Urinary bladder (tissue), 4 donors: Measurements from ENCODE around the gene TMED8. TPM values are rescaled to one million over a fixed set of nuclear protein-coding genes. Genes with fewer than 3 reads are reported as not detected.
"Not testable (repeated sequence)": the region's sequence is repeated elsewhere in the genome, so short reads cannot be mapped to it uniquely, and the experiment has no call there.

ENCODE experiments used
- DNase-seq: peaks from one replicate; pipeline ENCODE4 v3.0.0-alpha.2; 2015; ENCODE audit errors: extremely low spot score
- H3K27ac ChIP-seq: one replicate; pipeline ENCODE4 v1.5.1; 2013; ENCODE audit warnings: low read depth, mild to moderate bottlenecking, moderate library complexity
- H3K36me3 ChIP-seq: one replicate; pipeline ENCODE4 v1.6.1; 2013; ENCODE audit warnings: mild to moderate bottlenecking, moderate library complexity; ENCODE audit not compliant: insufficient read depth
- H3K4me1 ChIP-seq: one replicate; pipeline ENCODE4 v1.6.1; 2013; ENCODE audit warnings: mild to moderate bottlenecking, moderate library complexity; ENCODE audit not compliant: insufficient read depth
- H3K4me3 ChIP-seq: one replicate; pipeline ENCODE4 v1.5.1; 2013; ENCODE audit warnings: low read depth, low read length
- WGBS: extraction: QIAGEN DNeasy Blood & Tissue Kit; methylation state at CpG from one replicate; pipeline ENCODE4 v1.1.7; 2013; 5-methylcytosine and 5-hydroxymethylcytosine counted together
- polyA plus RNA-seq: library from polyadenylated mRNA; stranded (reverse); fragments of 200-250 nt; gene quantifications from one replicate; pipeline ENCODE4 v1.2.3, GENCODE V29; 2013
- total RNA-seq: library from RNA; depleted of rRNA; stranded (reverse); fragments of >200 nt; gene quantifications from one replicate; pipeline ENCODE4 v1.2.3, GENCODE V29; 2014
- donor health status: healthy with polysubstance abuse.
- donor health status: healthy.

The TMED8 gene, protein sequence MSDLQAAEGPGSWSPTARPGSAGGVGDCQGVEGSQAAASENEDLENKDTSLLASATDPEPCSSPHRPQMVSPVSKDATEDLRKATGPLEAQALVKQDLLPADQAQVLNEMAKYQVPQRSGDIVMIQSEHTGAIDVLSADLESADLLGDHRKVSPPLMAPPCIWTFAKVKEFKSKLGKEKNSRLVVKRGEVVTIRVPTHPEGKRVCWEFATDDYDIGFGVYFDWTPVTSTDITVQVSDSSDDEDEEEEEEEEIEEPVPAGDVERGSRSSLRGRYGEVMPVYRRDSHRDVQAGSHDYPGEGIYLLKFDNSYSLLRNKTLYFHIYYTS
- total RNA-seq (12.3 TPM), polyA plus RNA-seq (6.3 TPM)

DNA sequence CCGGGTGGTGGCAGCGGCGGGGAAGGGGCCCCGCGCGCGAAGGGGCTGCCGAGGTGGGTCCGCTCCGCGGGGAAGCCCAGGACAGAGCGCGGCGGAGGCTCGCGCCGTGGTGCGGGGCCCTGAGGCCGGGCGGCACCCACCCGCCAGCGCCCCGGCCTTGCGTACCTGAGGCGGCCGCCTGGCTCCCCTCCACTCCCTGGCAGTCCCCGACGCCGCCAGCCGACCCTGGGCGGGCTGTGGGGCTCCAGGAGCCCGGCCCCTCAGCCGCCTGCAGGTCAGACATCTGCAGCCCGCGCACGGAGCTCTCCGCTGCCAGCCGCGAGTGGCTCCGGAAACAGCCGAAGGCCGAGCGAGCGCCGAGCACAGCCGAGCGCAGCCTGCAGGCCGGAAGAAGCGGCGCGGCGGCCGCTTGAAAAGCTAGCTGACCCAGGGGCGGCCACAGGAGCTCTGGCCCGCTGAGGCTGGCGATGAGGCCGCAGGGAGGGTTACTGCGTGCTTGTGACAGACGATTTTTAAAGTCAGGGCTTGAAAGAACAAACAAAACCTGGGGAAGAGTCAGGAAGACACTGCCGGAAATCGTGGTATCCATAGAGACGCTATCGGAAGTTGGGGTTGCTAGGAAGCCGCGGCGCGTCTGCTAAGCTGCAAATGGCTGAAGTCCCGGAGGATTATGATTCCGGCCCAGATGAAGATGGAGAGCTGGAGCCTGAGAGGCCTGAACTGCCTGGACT is at the start of gene TMED8, which contains the start of gene SAMD15:
TSS of gene TMED8 (minus strand) at position 324 of the 731 bp plus-strand sequence. CDS start at position 283, 41 bp downstream.
TSS of gene SAMD15 (plus strand) at position 609 of the 731 bp plus-strand sequence. CDS start at position 649, 40 bp downstream.
- Histone ChIP-seq H3K27ac (peak within 1 kb of the TSS; percentile 86), H3K4me3 (peak within 1 kb of the TSS; percentile 78), H3K36me3 (peaks cover 1% of the 10 kb centered on the region), H3K4me1 (no peaks in the 10 kb centered on the region)
- WGBS = under 1% methylated on average over 69 of the region's 69 CpGs
- peak; percentile 80 for DNase-seq

- no peak for DNase-seq
- Histone ChIP-seq H3K36me3 (peaks cover 13% of the 10 kb centered on the region), H3K4me3 (no peak overlapping the region), H3K4me1 (no peaks in the 10 kb centered on the region), H3K27ac (no peak overlapping the region)
- WGBS = 97% methylated on average over 3 of the region's 3 CpGs
These were observed 49.5 kb upstream of the TMED8 start for GRCh38 chr14:77426396-77426795.

DNA sequence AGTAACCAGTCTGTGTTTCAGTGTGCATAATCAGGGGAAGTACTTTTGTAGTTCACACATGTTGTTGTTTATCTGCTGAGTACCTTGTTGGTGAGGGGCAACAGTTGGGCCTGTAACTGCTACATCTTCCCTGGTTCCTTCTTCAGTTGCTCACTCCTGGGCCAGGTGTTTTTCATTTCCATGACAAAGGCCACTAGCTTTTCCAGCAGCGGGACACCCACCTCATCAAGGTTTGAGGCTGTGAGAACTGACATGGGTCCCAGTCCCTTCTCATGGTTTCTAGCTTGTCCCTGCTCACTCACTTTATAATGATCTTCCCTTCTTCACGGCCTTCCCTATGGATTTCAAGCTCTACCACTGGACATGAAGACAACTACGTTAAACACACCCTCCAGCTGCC is 48.0 kb upstream of the TMED8 start:
- WGBS = 85% methylated on average over 3 of the region's 3 CpGs
- Histone ChIP-seq H3K27ac (no peak overlapping the region), H3K4me1 (no peaks in the 10 kb centered on the region), H3K36me3 (peaks cover 13% of the 10 kb centered on the region), H3K4me3 (no peak overlapping the region)
- no peak for DNase-seq

- no peak for DNase-seq
- Histone ChIP-seq H3K4me1 (no peaks in the 10 kb centered on the region), H3K4me3 (no peak within 1 kb of the TSS), H3K36me3 (peaks cover 7% of the 10 kb centered on the region), H3K27ac (no peak within 1 kb of the TSS)
- 99% methylated on average over 1 of the region's 1 CpG for WGBS
These were observed 46.5 kb upstream of the TMED8 start, which contains the start of gene NOXRED1 for GRCh38 chr14:77423423-77423822. Gene NOXRED1 (minus strand): TSS chr14:77423523. CDS start chr14:77422889, 634 bp downstream.

GRCh38 chr14:77421201-77421600 is 44.3 kb upstream of the TMED8 start:
- DNase-seq = no peak
- H3K4me1 ChIP-seq = no peaks in the 10 kb centered on the region
- H3K36me3 ChIP-seq = peaks cover 3% of the 10 kb centered on the region
- WGBS = 63% methylated on average over 2 of the region's 2 CpGs
- H3K27ac ChIP-seq = no peak overlapping the region
- no peak overlapping the region for H3K4me3 ChIP-seq

GRCh38 chr14:77416836-77417235 is 39.9 kb upstream of the TMED8 start:
- Histone ChIP-seq H3K27ac (no peak overlapping the region), H3K4me1 (no peaks in the 10 kb centered on the region), H3K4me3 (no peak overlapping the region), H3K36me3 (no peaks in the 10 kb centered on the region)
- no peak for DNase-seq
- 94% methylated on average over 8 of the region's 8 CpGs for WGBS

DNA sequence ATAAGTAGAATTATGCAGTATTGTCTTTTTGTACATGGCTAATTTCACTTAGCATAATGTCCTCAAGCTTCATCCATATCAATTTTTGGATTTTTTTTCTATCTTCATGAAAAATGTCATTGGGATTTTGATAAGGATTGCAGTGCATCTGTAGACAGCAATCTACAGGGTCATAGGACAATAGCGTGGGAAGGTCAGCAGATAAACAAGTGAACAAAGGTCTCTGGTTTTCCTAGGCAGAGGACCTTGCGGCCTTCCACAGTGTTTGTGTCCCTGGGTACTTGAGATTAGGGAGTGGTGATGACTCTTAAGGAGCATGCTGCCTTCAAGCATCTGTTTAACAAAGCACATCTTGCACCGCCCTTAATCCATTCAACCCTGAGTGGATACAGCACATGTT is 39.2 kb upstream of the TMED8 start:
- not testable (repeated sequence) for DNase-seq, H3K4me3 ChIP-seq, H3K36me3 ChIP-seq, H3K4me1 ChIP-seq, H3K27ac ChIP-seq
- 92% methylated on average over 2 of the region's 3 CpGs for WGBS

GRCh38 chr14:77415403-77416030 is 38.6 kb upstream of the TMED8 start:
- H3K27ac ChIP-seq, H3K4me3 ChIP-seq, H3K4me1 ChIP-seq, H3K36me3 ChIP-seq, DNase-seq: not testable (repeated sequence)
- 94% methylated on average over 10 of the region's 10 CpGs for WGBS

DNA sequence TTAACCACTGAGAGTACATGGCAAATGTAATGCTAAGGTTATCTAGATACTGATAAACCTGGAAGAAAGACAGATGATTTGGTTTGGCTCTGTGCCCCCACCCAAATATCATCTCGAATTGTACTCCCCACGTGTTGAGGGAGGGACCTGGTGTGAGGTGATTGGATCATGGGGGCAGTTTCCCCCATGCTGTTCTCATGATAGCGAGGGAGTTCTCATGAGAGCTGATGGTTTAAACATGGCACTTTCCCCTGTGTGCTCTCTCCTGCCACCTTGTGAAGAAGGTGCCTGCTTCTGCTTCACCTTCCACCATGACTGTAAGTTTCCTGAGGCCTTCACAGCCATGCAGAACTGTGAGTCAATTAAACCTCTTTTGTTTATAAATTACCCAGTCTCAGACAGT is 32.2 kb upstream of the TMED8 start:
- no peaks in the 10 kb centered on the region for H3K36me3 ChIP-seq
- no peaks in the 10 kb centered on the region for H3K4me1 ChIP-seq
- H3K4me3 ChIP-seq = no peak overlapping the region
- H3K27ac ChIP-seq = no peak overlapping the region
- DNase-seq = no peak
- 30% methylated on average over 3 of the region's 3 CpGs for WGBS

DNA sequence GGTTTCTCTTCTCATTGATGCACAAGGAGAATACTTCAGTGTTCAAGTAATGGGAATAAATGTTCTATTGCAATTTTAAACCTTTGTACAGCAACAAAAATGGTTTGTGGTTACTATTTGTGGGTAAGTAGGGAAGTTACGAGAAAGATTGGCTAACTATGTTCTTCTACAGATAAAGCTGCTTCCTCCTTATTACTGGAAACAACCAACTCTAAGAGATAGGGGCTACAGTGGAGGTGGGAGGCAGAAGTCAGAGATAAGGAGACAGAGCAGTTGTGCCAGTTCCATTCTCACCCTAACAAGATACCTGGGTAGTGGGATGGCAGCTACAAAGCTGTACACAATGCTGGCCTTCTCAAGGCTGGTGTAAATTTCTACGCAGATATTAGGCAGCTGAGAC is 30.3 kb upstream of the TMED8 start:
- no peak for DNase-seq
- WGBS = 82% methylated on average over 2 of the region's 2 CpGs
- Histone ChIP-seq H3K36me3 (no peaks in the 10 kb centered on the region), H3K4me1 (no peaks in the 10 kb centered on the region), H3K27ac (no peak overlapping the region), H3K4me3 (no peak overlapping the region)

DNA sequence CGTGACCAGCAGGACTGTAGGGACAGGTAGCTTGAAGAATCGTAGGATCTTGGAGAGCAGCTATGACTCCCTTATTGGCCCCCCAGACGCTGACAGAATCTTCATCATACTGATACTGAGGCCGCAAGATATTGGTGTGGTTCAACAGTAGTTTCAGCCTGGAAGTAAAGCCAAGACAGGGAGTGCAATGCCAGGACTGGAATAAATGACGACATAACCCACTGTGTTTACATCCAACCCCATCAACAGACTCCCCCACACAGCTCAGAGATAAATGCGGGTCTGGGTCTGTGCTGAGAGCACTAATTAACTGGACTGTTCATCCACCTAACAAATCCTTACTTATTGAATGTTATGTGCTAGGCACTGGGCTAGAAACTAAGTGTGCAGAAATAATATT is 29.8 kb upstream of the TMED8 start:
- H3K4me3 ChIP-seq = no peak overlapping the region
- H3K4me1 ChIP-seq = no peaks in the 10 kb centered on the region
- no peak overlapping the region for H3K27ac ChIP-seq
- DNase-seq = no peak
- WGBS = 24% methylated on average over 6 of the region's 6 CpGs
- H3K36me3 ChIP-seq = no peaks in the 10 kb centered on the region

- H3K36me3 ChIP-seq = no peaks in the 10 kb centered on the region
These were observed 29.2 kb upstream of the TMED8 start for GRCh38 chr14:77406086-77406485.

DNA sequence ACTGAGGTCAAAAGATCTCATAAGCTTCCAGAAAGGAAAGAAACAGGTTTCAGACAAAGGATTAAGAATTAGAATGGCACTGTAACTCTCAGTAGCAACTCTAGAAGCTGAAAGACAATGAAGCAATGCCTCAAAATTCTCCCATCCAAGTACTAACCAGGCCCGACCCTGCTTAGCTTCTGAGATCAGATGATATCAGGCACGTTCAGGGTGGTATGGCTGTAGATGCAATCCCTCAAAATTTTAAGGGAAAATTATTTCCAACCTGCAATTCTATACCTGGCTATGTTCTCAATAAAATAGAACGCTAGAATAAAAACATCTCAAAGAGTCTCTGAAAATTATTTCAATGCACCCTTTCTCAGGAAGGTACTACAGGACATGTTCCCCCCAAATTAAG is 26.9 kb upstream of the TMED8 start:
- no peak for DNase-seq
- H3K27ac ChIP-seq = no peak overlapping the region
- H3K4me3 ChIP-seq = no peak overlapping the region
- no peaks in the 10 kb centered on the region for H3K36me3 ChIP-seq
- no peaks in the 10 kb centered on the region for H3K4me1 ChIP-seq
- WGBS = 85% methylated on average over 3 of the region's 3 CpGs

More at GRCh38 chr14:77406086-77406485, 29.2 kb upstream of the TMED8 start:
- no peaks in the 10 kb centered on the region for H3K4me1 ChIP-seq
- H3K27ac ChIP-seq = no peak overlapping the region
- DNase-seq = no peak
- WGBS = 61% methylated on average over 3 of the region's 3 CpGs
- H3K4me3 ChIP-seq = no peak overlapping the region
